SK-N-SH (cell line): ENCODE measurements around the gene CCDC187.

ENCODE experiments used
- GABPA ChIP-seq: IDR thresholded peaks from 2 replicates; pipeline ENCODE4 v1.4.0; 2012; ENCODE audit warnings: low read depth, mild to moderate bottlenecking
- JUND ChIP-seq: IDR thresholded peaks from 2 replicates; pipeline ENCODE4 v1.4.0; 2012
- MEF2A ChIP-seq: IDR thresholded peaks from 2 replicates; pipeline ENCODE4 v1.4.0; 2012; ENCODE audit warnings: low read depth, borderline replicate concordance
- NRF1 ChIP-seq: IDR thresholded peaks from 2 replicates; pipeline ENCODE4 v1.6.1; 2012; ENCODE audit warnings: low read depth, mild to moderate bottlenecking, low read length
- POLR2AphosphoS5 ChIP-seq: IDR thresholded peaks from 2 replicates; pipeline ENCODE4 v1.6.1; 2012; ENCODE audit warnings: low read depth, low read length
- RCOR1 ChIP-seq: fragments of 150-350 bp; IDR thresholded peaks from 2 replicates; pipeline ENCODE4 v1.6.1; 2017; ENCODE audit warnings: antibody characterized with exemption, low read length
- RFX5 ChIP-seq: IDR thresholded peaks from 2 replicates; pipeline ENCODE4 v1.6.1; 2012; ENCODE audit warnings: mild to moderate bottlenecking, improper control_type of control experiment, low read length
- SIN3A ChIP-seq: IDR thresholded peaks from 2 replicates; pipeline ENCODE4 v1.6.1; 2012; ENCODE audit warnings: low read depth, mild to moderate bottlenecking, low read length, moderate library complexity, borderline replicate concordance
- TF ChIP-seq, protein P1 (sequence below): fragments of 200-600 bp; sonication (generic); IDR thresholded peaks from 2 replicates; pipeline ENCODE4 v1.6.1; 2017; ENCODE audit warnings: antibody characterized with exemption, mild to moderate bottlenecking, moderate library complexity
- TF ChIP-seq, protein P2 (sequence below): IDR thresholded peaks from 2 replicates; pipeline ENCODE4; 2012
- TF ChIP-seq, protein P3 (sequence below): IDR thresholded peaks from 2 replicates; pipeline ENCODE4 v1.4.0; 2012; ENCODE audit warnings: low read depth, borderline replicate concordance

DNA sequence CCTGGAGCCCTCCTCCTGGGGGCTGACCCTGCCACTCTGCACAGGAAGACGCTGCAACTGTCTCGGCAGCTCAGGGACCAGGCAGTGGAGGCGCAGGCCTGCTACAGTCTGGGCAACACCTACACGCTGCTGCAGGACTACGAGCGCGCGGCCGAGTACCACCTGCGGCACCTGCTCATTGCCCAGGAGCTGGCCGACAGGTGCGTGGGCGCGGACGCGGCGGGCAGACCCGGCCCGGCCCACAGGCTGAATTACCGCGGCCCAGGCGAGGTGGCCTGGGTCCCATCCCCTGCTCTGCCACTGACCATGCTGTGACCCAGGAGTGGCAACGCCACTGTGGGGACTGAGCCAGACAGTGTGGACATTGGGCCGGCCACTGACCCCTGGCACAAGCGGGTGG, 34.6 kb upstream of the CCDC187 start:
- TF ChIP-seq GABPA: no peak
- TF ChIP-seq, protein P1, sequence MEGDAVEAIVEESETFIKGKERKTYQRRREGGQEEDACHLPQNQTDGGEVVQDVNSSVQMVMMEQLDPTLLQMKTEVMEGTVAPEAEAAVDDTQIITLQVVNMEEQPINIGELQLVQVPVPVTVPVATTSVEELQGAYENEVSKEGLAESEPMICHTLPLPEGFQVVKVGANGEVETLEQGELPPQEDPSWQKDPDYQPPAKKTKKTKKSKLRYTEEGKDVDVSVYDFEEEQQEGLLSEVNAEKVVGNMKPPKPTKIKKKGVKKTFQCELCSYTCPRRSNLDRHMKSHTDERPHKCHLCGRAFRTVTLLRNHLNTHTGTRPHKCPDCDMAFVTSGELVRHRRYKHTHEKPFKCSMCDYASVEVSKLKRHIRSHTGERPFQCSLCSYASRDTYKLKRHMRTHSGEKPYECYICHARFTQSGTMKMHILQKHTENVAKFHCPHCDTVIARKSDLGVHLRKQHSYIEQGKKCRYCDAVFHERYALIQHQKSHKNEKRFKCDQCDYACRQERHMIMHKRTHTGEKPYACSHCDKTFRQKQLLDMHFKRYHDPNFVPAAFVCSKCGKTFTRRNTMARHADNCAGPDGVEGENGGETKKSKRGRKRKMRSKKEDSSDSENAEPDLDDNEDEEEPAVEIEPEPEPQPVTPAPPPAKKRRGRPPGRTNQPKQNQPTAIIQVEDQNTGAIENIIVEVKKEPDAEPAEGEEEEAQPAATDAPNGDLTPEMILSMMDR: no peak
- no peak for TF ChIP-seq MEF2A
- no peak for TF ChIP-seq POLR2AphosphoS5
- TF ChIP-seq, protein P2, sequence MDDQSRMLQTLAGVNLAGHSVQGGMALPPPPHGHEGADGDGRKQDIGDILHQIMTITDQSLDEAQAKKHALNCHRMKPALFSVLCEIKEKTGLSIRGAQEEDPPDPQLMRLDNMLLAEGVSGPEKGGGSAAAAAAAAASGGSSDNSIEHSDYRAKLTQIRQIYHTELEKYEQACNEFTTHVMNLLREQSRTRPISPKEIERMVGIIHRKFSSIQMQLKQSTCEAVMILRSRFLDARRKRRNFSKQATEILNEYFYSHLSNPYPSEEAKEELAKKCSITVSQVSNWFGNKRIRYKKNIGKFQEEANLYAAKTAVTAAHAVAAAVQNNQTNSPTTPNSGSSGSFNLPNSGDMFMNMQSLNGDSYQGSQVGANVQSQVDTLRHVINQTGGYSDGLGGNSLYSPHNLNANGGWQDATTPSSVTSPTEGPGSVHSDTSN: no peak
- no peak for TF ChIP-seq NRF1
- no peak for TF ChIP-seq SIN3A
- no peak for TF ChIP-seq JUND
- TF ChIP-seq, protein P3, sequence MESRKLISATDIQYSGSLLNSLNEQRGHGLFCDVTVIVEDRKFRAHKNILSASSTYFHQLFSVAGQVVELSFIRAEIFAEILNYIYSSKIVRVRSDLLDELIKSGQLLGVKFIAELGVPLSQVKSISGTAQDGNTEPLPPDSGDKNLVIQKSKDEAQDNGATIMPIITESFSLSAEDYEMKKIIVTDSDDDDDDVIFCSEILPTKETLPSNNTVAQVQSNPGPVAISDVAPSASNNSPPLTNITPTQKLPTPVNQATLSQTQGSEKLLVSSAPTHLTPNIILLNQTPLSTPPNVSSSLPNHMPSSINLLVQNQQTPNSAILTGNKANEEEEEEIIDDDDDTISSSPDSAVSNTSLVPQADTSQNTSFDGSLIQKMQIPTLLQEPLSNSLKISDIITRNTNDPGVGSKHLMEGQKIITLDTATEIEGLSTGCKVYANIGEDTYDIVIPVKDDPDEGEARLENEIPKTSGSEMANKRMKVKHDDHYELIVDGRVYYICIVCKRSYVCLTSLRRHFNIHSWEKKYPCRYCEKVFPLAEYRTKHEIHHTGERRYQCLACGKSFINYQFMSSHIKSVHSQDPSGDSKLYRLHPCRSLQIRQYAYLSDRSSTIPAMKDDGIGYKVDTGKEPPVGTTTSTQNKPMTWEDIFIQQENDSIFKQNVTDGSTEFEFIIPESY: no peak
- no peak for TF ChIP-seq RCOR1
- no peak for TF ChIP-seq RFX5
